Natural killer cell (primary cell): Measurements from ENCODE around the gene MON1B. TPM values are rescaled to one million over a fixed set of nuclear protein-coding genes. Genes with fewer than 3 reads are reported as not detected.

Source experiments
- ATAC-seq, 3 donors: fragments of 150-1000 bp in 2 of 3; fragments of 200-7000 bp in 1 of 3; cut with Tn5 transposase; 1 replicate in 1 of 3; 2 replicates in 2 of 3; pipeline ENCODE4 v1.10.0; 2021; ENCODE audit warnings: mild to moderate bottlenecking in 2 of 3, moderate library complexity in 2 of 3
- DNase-seq, 2 donors: peaks; one replicate each; pipeline versions ENCODE4 v3.0.0 to v3.0.0-alpha.2; 2013 to 2021; ENCODE audit warnings: mixed read lengths in 1 of 2
- H3K27ac ChIP-seq: one replicate; pipeline ENCODE4 v1.5.1; 2013; ENCODE audit warnings: mild to moderate bottlenecking, low read length
- H3K27me3 ChIP-seq: one replicate; pipeline ENCODE4 v1.6.1; 2013; ENCODE audit warnings: low read length; ENCODE audit not compliant: control insufficient read depth, insufficient read depth
- H3K36me3 ChIP-seq: one replicate; pipeline ENCODE4 v1.6.1; 2013; ENCODE audit warnings: low read length; ENCODE audit not compliant: control insufficient read depth, insufficient read depth
- H3K4me1 ChIP-seq: one replicate; pipeline ENCODE4 v1.6.1; 2013; ENCODE audit warnings: low read length; ENCODE audit not compliant: control insufficient read depth, insufficient read depth
- H3K4me3 ChIP-seq: one replicate; pipeline ENCODE4 v1.5.1; 2013; ENCODE audit warnings: low read length
- H3K9me3 ChIP-seq: one replicate; pipeline ENCODE4 v1.6.1; 2013; ENCODE audit warnings: low read length; ENCODE audit not compliant: control insufficient read depth, insufficient read depth
- H3K27ac Mint-ChIP-seq, 2 donors: one replicate each; pipeline ENCODE4 v1.8.0; 2022; ENCODE audit warnings: mild to moderate bottlenecking in 2 of 2, mixed read lengths in 2 of 2, moderate library complexity in 1 of 2
- H3K27me3 Mint-ChIP-seq, 2 donors: one replicate each; pipeline ENCODE4 v1.8.0; 2022; ENCODE audit warnings: low read depth in 2 of 2, mixed read lengths in 2 of 2
- H3K36me3 Mint-ChIP-seq: one replicate; pipeline ENCODE4 v1.8.0; 2022; ENCODE audit warnings: mixed read lengths
- H3K4me1 Mint-ChIP-seq, 2 donors: one replicate each; pipeline ENCODE4 v1.8.0; 2022; ENCODE audit warnings: mixed read lengths in 2 of 2
- H3K4me3 Mint-ChIP-seq: one replicate; pipeline ENCODE4 v1.8.0; 2022; ENCODE audit warnings: mild to moderate bottlenecking, moderate library complexity, mixed read lengths
- H3K9me3 Mint-ChIP-seq, 2 donors: one replicate each; pipeline ENCODE4 v1.8.0; 2022; ENCODE audit warnings: mixed read lengths in 2 of 2
- CTCF ChIP-seq: fragments of 200-600 bp; IDR thresholded peaks from one replicate; pipeline ENCODE4 v1.8.0; 2022; ENCODE audit warnings: antibody characterized with exemption
- WGBS: methylation state at CpG from one replicate; pipeline ENCODE4 v1.1.7; 2013; ENCODE audit warnings: missing lambda C conversion rate; ENCODE audit not compliant: insufficient coverage; 5-methylcytosine and 5-hydroxymethylcytosine counted together
- intact Hi-C: fragments of 100-400 bp; cut with micrococcal nuclease; formaldehyde crosslinking; loops from one replicate; pipeline ENCODE4 v1.14.2; 2022
- total RNA-seq, 4 donors: library from RNA; stranded (reverse); fragments of 120-200 nt in 1 of 4; gene quantifications; one replicate each; pipeline versions ENCODE4 v1.2.3 to v1.2.4, GENCODE V29; 2013 to 2022

MON1B gene
- total RNA-seq, 3 donors from 2014 or later (not counting 1 experiment from before 2014, with no cell fraction given): 88.6 to 97.8 (median 91.1) TPM

- Histone ChIP-seq H3K27ac (no peak overlapping the region), H3K36me3 (no peaks in the 10 kb centered on the region), H3K27me3 (no peaks in the 10 kb centered on the region), H3K4me3 (no peak overlapping the region), H3K4me1 (no peaks in the 10 kb centered on the region), H3K9me3 (no peaks in the 10 kb centered on the region)
- no peak overlapping the region for H3K27ac Mint-ChIP-seq
- no peaks in the 10 kb centered on the region for H3K36me3 Mint-ChIP-seq
- no peak overlapping the region for H3K4me3 Mint-ChIP-seq
- TF ChIP-seq CTCF: no peak
- H3K4me1 Mint-ChIP-seq: no peaks in the 10 kb centered on the region
- WGBS: 94% methylated on average over 2 of the region's 2 CpGs
- DNase-seq: no peak
- no peaks in the 10 kb centered on the region for H3K9me3 Mint-ChIP-seq
- peaks cover 29 to 40% of the 10 kb centered on the region in 2 donors for H3K27me3 Mint-ChIP-seq
- intact Hi-C loops: no loop called here
- ATAC-seq: no peak
Observed at GRCh38 chr16:77166726-77167125, 24.3 kb upstream of the MON1B start.

GRCh38 chr16:77168901-77169300 lies 22.1 kb upstream of the MON1B start:
- 66% methylated on average over 2 of the region's 4 CpGs for WGBS
- no peak for TF ChIP-seq CTCF
- Mint-ChIP-seq H3K27ac (no peak overlapping the region), H3K27me3 (peaks cover 23 to 36% of the 10 kb centered on the region in 2 donors), H3K4me1 (no peaks in the 10 kb centered on the region), H3K4me3 (no peak overlapping the region), H3K36me3 (no peaks in the 10 kb centered on the region), H3K9me3 (no peaks in the 10 kb centered on the region)
- H3K4me1 ChIP-seq: no peaks in the 10 kb centered on the region
- DNase-seq (no peak), ATAC-seq (no peak)
- intact Hi-C loops: no loop called here
- no peaks in the 10 kb centered on the region for H3K9me3 ChIP-seq
- H3K4me3 ChIP-seq: no peak overlapping the region
- H3K27ac ChIP-seq: no peak overlapping the region
- H3K36me3 ChIP-seq: no peaks in the 10 kb centered on the region
- H3K27me3 ChIP-seq: no peaks in the 10 kb centered on the region

GRCh38 chr16:77169650-77170236 lies 21.2 kb upstream of the MON1B start:
- no peak overlapping the region for H3K27ac Mint-ChIP-seq
- Histone ChIP-seq H3K27ac (no peak overlapping the region), H3K27me3 (peaks cover 4% of the 10 kb centered on the region), H3K9me3 (no peaks in the 10 kb centered on the region), H3K4me3 (no peak overlapping the region), H3K4me1 (no peaks in the 10 kb centered on the region), H3K36me3 (no peaks in the 10 kb centered on the region)
- no peaks in the 10 kb centered on the region for H3K4me1 Mint-ChIP-seq
- whole genome bisulfite sequencing: 28% methylated on average over 3 of the region's 6 CpGs
- H3K9me3 Mint-ChIP-seq: no peaks in the 10 kb centered on the region
- ATAC-seq: peak; percentile 34 to 61 (median 57)
- H3K27me3 Mint-ChIP-seq: peaks cover 26 to 35% of the 10 kb centered on the region in 2 donors
- intact Hi-C loops: no loop called here
- DNase-seq: peak in 1 of 2 donors; percentile 67
- no peak overlapping the region for H3K4me3 Mint-ChIP-seq
- TF ChIP-seq CTCF: peak; percentile 39
- H3K36me3 Mint-ChIP-seq: no peaks in the 10 kb centered on the region

- Mint-ChIP-seq H3K4me1 (no peaks in the 10 kb centered on the region), H3K4me3 (no peak overlapping the region), H3K27ac (no peak overlapping the region), H3K9me3 (no peaks in the 10 kb centered on the region), H3K36me3 (no peaks in the 10 kb centered on the region), H3K27me3 (peaks cover 32 to 44% of the 10 kb centered on the region in 2 donors)
- Histone ChIP-seq H3K4me1 (no peaks in the 10 kb centered on the region), H3K36me3 (no peaks in the 10 kb centered on the region), H3K27me3 (peaks cover 4% of the 10 kb centered on the region), H3K4me3 (no peak overlapping the region), H3K27ac (no peak overlapping the region), H3K9me3 (no peaks in the 10 kb centered on the region)
- ATAC-seq: no peak
- WGBS: 47% methylated on average over 2 of the region's 4 CpGs
- TF ChIP-seq CTCF: no peak
- no peak for DNase-seq
- intact Hi-C loops: loop anchor here (1.0 kb wide), 1 partner anchor 1382 kb away; no protein-coding TSS in a partner anchor
Observed at GRCh38 chr16:77170805-77171204, 20.2 kb upstream of the MON1B start.
